GM12878 (cell line): ENCODE measurements around the gene OCA2. TPM values are rescaled to one million over a fixed set of nuclear protein-coding genes. Genes with fewer than 3 reads are reported as not detected.

Experiments used
- ATAC-seq: fragments of 200-7000 bp; cut with Tn5 transposase; 3 replicates; pipeline ENCODE4 v1.9.1; 2020; ENCODE audit warnings: mild to moderate bottlenecking, moderate library complexity
- BruUV-seq: library from RNA; stranded (reverse); fragments of 400-500 nt; replicated peaks from 2 replicates; lab custom pipeline; 2021; lab: Mats Ljungman, UMichigan
- CTCF ChIA-PET: fragments of 300-600 bp; sonication (Branson Sonifier 250); formaldehyde crosslinking; extraction: SDS; loops from one replicate; lab custom pipeline; 2021; ENCODE audit warnings: inconsistent platforms; lab: Yijun Ruan, JAX
- POLR2A ChIA-PET: fragments of 350-600 bp; formaldehyde crosslinking; extraction: SDS; loops from one replicate; lab custom pipeline; 2021; ENCODE audit warnings: inconsistent platforms; lab: Charles Lee
- RAD21 ChIA-PET: fragments of 300-600 bp; sonication (Branson Sonifier 250); formaldehyde crosslinking; loops from one replicate; lab custom pipeline; 2023; ENCODE audit warnings: antibody characterized with exemption; ENCODE audit not compliant: unreplicated experiment; lab: Charles Lee
- SMC1A ChIA-PET: fragments of 300-600 bp; sonication (Branson Sonifier 250); formaldehyde crosslinking; loops from one replicate; lab custom pipeline; 2023; ENCODE audit not compliant: unreplicated experiment, uncharacterized antibody; lab: Charles Lee
- DNase-seq: peaks from one replicate; pipeline ENCODE4 v3.0.0-alpha.2; 2011; ENCODE audit warnings: low read depth, low spot score
- FAIRE-seq: peaks from 3 replicates; lab custom pipeline; 2011; peaks lifted over from hg19 to GRCh38; lab: Jason Lieb, UNC
- H2AFZ ChIP-seq: 2 replicates; pipeline ENCODE4 v1.6.0; 2011; ENCODE audit warnings: low read depth, low read length, control low read depth; ENCODE audit not compliant: control insufficient read depth
- H3K27ac ChIP-seq: 2 replicates; pipeline ENCODE4 v1.5.1; 2011; ENCODE audit warnings: control low read depth; ENCODE audit not compliant: control insufficient read depth, insufficient read depth
- H3K27me3 ChIP-seq, 2 experiments: replicated peaks in 1 of 2; 2 replicates each; pipeline versions ENCODE4 v1.6.0 to v1.6.1; 2011; ENCODE audit warnings: low read length in 1 of 2; ENCODE audit not compliant: control insufficient read depth in 2 of 2, insufficient read depth in 2 of 2
- H3K36me3 ChIP-seq, 2 experiments: 2 replicates each; pipeline ENCODE4 v1.5.1; 2011; ENCODE audit warnings: low read length in 1 of 2; ENCODE audit not compliant: control insufficient read depth in 2 of 2, insufficient read depth in 2 of 2
- H3K4me1 ChIP-seq: 2 replicates; pipeline ENCODE4 v1.6.1; 2011; ENCODE audit warnings: mild to moderate bottlenecking, low read length, moderate library complexity, mixed read lengths; ENCODE audit not compliant: control insufficient read depth, insufficient read depth
- H3K4me2 ChIP-seq: 2 replicates; pipeline ENCODE4 v1.6.0; 2011; ENCODE audit warnings: control low read depth; ENCODE audit not compliant: control insufficient read depth, insufficient read depth
- H3K4me3 ChIP-seq: fragments of 200-600 bp; sonication (generic); 2 replicates; pipeline ENCODE4 v1.5.1; 2016
- H3K79me2 ChIP-seq: 2 replicates; pipeline ENCODE4 v1.6.0; 2011; ENCODE audit warnings: low read length; ENCODE audit not compliant: control insufficient read depth, insufficient read depth
- H3K9ac ChIP-seq: 2 replicates; pipeline ENCODE4 v1.8.0; 2011; ENCODE audit warnings: low read length, control low read depth, mixed read lengths; ENCODE audit not compliant: control insufficient read depth, insufficient read depth
- H3K9me3 ChIP-seq: replicated peaks from 3 replicates; pipeline ENCODE4 v1.5.1; 2011; ENCODE audit warnings: mild to moderate bottlenecking, low read length; ENCODE audit not compliant: control insufficient read depth, insufficient read depth
- H4K20me1 ChIP-seq: 2 replicates; pipeline ENCODE4 v1.6.0; 2011; ENCODE audit not compliant: control insufficient read depth, insufficient read depth
- EZH2 ChIP-seq: IDR thresholded peaks from 2 replicates; pipeline ENCODE4 v1.6.1; 2012; ENCODE audit warnings: low read depth, mild to moderate bottlenecking, control low read depth, inconsistent platforms, low read length, borderline replicate concordance; ENCODE audit not compliant: control insufficient read depth
- NFXL1 ChIP-seq: fragments of 450-650 bp; IDR thresholded peaks from 2 replicates; pipeline ENCODE4 v1.6.1; 2017; ENCODE audit warnings: antibody characterized with exemption, mild to moderate bottlenecking, borderline replicate concordance
- NFYA ChIP-seq: IDR thresholded peaks from 2 replicates; pipeline ENCODE4 v1.6.1; 2011; ENCODE audit warnings: low read depth, mild to moderate bottlenecking, low read length, improper control_type of control experiment, borderline replicate concordance
- POU2F2 ChIP-seq: IDR thresholded peaks from 3 replicates; pipeline ENCODE4 v1.6.1; 2011; ENCODE audit warnings: low read depth, mild to moderate bottlenecking, low read length, borderline replicate concordance
- RUNX3 ChIP-seq: IDR thresholded peaks from 2 replicates; pipeline ENCODE4 v1.6.1; 2012; ENCODE audit warnings: low read length, inconsistent platforms
- SIX5 ChIP-seq: IDR thresholded peaks from 2 replicates; pipeline ENCODE4 v1.6.1; 2011; ENCODE audit warnings: mild to moderate bottlenecking, low read depth, low read length, moderate library complexity; ENCODE audit not compliant: severe bottlenecking
- TAF1 ChIP-seq: IDR thresholded peaks from 2 replicates; pipeline ENCODE4 v1.6.1; 2011; ENCODE audit warnings: mild to moderate bottlenecking, low read depth, low read length, borderline replicate concordance
- WGBS: methylation state at CpG from one replicate; pipeline ENCODE4 v1.1.6; 2016; ENCODE audit warnings: low lambda C conversion rate; ENCODE audit not compliant: insufficient replicate concordance, insufficient coverage; ENCODE audit errors: missing lambda C conversion rate; 5-methylcytosine and 5-hydroxymethylcytosine counted together
- in situ Hi-C: fragments of 300-500 bp; cut with MboI; formaldehyde crosslinking; loops from 9 replicates; pipeline ENCODE4 v1.14.3; 2018; ENCODE audit warnings: mixed read lengths
- intact Hi-C: fragments of 100-400 bp; cut with micrococcal nuclease; formaldehyde crosslinking; loops from one replicate; pipeline ENCODE4 v1.14.2; 2022; ENCODE audit not compliant: unreplicated experiment
- polyA plus RNA-seq, 11 experiments: library from polyadenylated mRNA; depleted of rRNA in 4 of 11; unstranded in 6 of 11; stranded (reverse) in 5 of 11; fragments of >200 nt; fragmentation: Nextera tagmentation in 4 of 11; fragmentation: Illumina TruSeq in 1 of 11; extraction: Ambion mirVana in 4 of 11; extraction: Trizol in 1 of 11; gene quantifications; 1 replicate in 1 of 11; 2 replicates in 10 of 11; pipeline versions ENCODE4 v1.2.1 to v1.2.3, GENCODE V29; 2011 to 2016; ENCODE audit warnings: inconsistent platforms in 2 of 11, missing spikeins in 2 of 11, low read depth in 1 of 11
- total RNA-seq, 4 experiments: library from RNA; depleted of rRNA in 3 of 4; stranded (reverse); fragments of >200 nt in 3 of 4; fragmentation: Illumina TruSeq in 1 of 4; extraction: Trizol in 1 of 4; gene quantifications; 2 replicates each; pipeline versions ENCODE4 v1.2.1 to v1.2.3, GENCODE V29; 2013 to 2021

Gene OCA2
- total and polyA plus RNA-seq, 10 of the 15 experiments (the other 5 are each of a cell fraction or from before 2014, with no cell fraction given): 0.04 to 1.8 TPM; not detected in 8

- Histone ChIP-seq H3K27ac (no peak overlapping the region), H2AFZ (no peak overlapping the region), H3K4me1 (no peaks in the 10 kb centered on the region), H4K20me1 (no peaks in the 10 kb centered on the region), H3K79me2 (no peaks in the 10 kb centered on the region), H3K4me2 (no peak overlapping the region), H3K36me3 (no peaks in the 10 kb centered on the region)
- 50% methylated on average over 4 of the region's 4 CpGs for WGBS
- CTCF ChIA-PET: interaction anchor here (1.1 kb wide), 1 partner anchor 25 kb away, joined by 3 read pairs; no protein-coding TSS in a partner anchor
- in situ Hi-C loops: no loop called here
- POLR2A ChIA-PET: no interaction called here
- SMC1A ChIA-PET: no interaction called here
- BruUV-seq: no TSS peak
- DNase-seq: no peak
- TF ChIP-seq RUNX3: no peak
- no peak for TF ChIP-seq SIX5
- no peak for TF ChIP-seq TAF1
- TF ChIP-seq NFYA: no peak
- TF ChIP-seq NFXL1: no peak
- no peak for TF ChIP-seq POU2F2
- TF ChIP-seq EZH2: no peak
- TF ChIP-seq, all 136 proteins: peak for 0
- Histone ChIP-seq H3K4me3 (no peak overlapping the region), H3K9ac (no peak overlapping the region), H3K9me3 (no peaks in the 10 kb centered on the region; the same call in 2 of the 3 replicates), H3K27me3 (no peaks in the 10 kb centered on the region)
- FAIRE-seq (no peak), ATAC-seq (peak; percentile 26; the same call in 2 of the 3 replicates)
- RAD21 ChIA-PET: no interaction called here
- intact Hi-C loops: no loop called here
Observed at GRCh38 chr15:28085489-28086174, 13.5 kb downstream of the OCA2 start.
